GM18517 (cell line): ENCODE measurements around the gene ACTA2.

Experiments
- ATAC-seq: cut with Tn5 transposase; IDR thresholded peaks from one replicate; pipeline ENCODE4 v1.9.1; 2021; ENCODE audit warnings: mild to moderate bottlenecking, moderate library complexity; ENCODE audit not compliant: unreplicated experiment

ACTA2 gene

GRCh38 chr10:88923520-88923919 is 29.1 kb downstream of the ACTA2 start:
- no peak for ATAC-seq

- no peak for ATAC-seq
These were observed 30.5 kb downstream of the ACTA2 start for GRCh38 chr10:88922041-88922440.

- ATAC-seq, result no peak
These were observed 31.5 kb downstream of the ACTA2 start for GRCh38 chr10:88920986-88921593.

GRCh38 chr10:88920198-88920597 is 32.4 kb downstream of the ACTA2 start:
- no peak for ATAC-seq

- no peak for ATAC-seq
These were observed 33.5 kb downstream of the ACTA2 start for GRCh38 chr10:88919041-88919440.

GRCh38 chr10:88918191-88918905 is 34.2 kb downstream of the ACTA2 start:
- ATAC-seq, result no peak

- ATAC-seq, result no peak
These were observed 35.6 kb downstream of the ACTA2 start for GRCh38 chr10:88916986-88917385.

- no peak for ATAC-seq
These were observed 36.3 kb downstream of the ACTA2 start for GRCh38 chr10:88916231-88916630.

- ATAC-seq, result no peak
These were observed 36.8 kb downstream of the ACTA2 start for GRCh38 chr10:88915781-88916180.

GRCh38 chr10:88913788-88914187 is 38.8 kb downstream of the ACTA2 start:
- ATAC-seq, result no peak

- no peak for ATAC-seq
These were observed 39.4 kb downstream of the ACTA2 start for GRCh38 chr10:88913127-88913526.

- ATAC-seq, result no peak
These were observed 40.7 kb downstream of the ACTA2 start for GRCh38 chr10:88911851-88912250.

- ATAC-seq, result no peak
These were observed 41.5 kb downstream of the ACTA2 start for GRCh38 chr10:88911116-88911515.

GRCh38 chr10:88908194-88908593 is 44.4 kb downstream of the ACTA2 start:
- ATAC-seq, result no peak

- no peak for ATAC-seq
These were observed 45.7 kb downstream of the ACTA2 start for GRCh38 chr10:88906921-88907320.

- no peak for ATAC-seq
These were observed 48.9 kb downstream of the ACTA2 start for GRCh38 chr10:88903715-88904114.

- peak; percentile 38 for ATAC-seq
These were observed 50.4 kb downstream of the ACTA2 start for GRCh38 chr10:88901984-88902789.

GRCh38 chr10:88901206-88901983 is 51.2 kb downstream of the ACTA2 start:
- ATAC-seq, result peak; percentile 90

GRCh38 chr10:88899886-88900285 is 52.7 kb downstream of the ACTA2 start:
- ATAC-seq, result no peak

- no peak for ATAC-seq
These were observed 53.8 kb downstream of the ACTA2 start for GRCh38 chr10:88898727-88899126.
